GM10266 (cell line): Measurements from ENCODE around the gene PHLDB2.

Experiments used
- DNase-seq: peaks from one replicate; pipeline ENCODE4 v3.0.0; 2012; ENCODE audit errors: extremely low spot score
- CTCF ChIP-seq: IDR thresholded peaks from 2 replicates; pipeline ENCODE4 v1.5.1; 2012; ENCODE audit warnings: mild to moderate bottlenecking, low read depth; ENCODE audit not compliant: control insufficient read depth, insufficient read depth; ENCODE audit errors: missing control alignments

Gene PHLDB2

GRCh38 chr3:111911446-111911845 is 52.4 kb downstream of the PHLDB2 start:
- TF ChIP-seq CTCF = no peak
- DNase-seq = no peak

- DNase-seq = no peak
- no peak for TF ChIP-seq CTCF
Observed at GRCh38 chr3:111913163-111913763, 54.2 kb downstream of the PHLDB2 start.

GRCh38 chr3:111915905-111916304 is 56.8 kb downstream of the PHLDB2 start:
- no peak for DNase-seq
- TF ChIP-seq CTCF = no peak

GRCh38 chr3:111917300-111917699 is 58.2 kb downstream of the PHLDB2 start:
- TF ChIP-seq CTCF = no peak
- no peak for DNase-seq

DNA sequence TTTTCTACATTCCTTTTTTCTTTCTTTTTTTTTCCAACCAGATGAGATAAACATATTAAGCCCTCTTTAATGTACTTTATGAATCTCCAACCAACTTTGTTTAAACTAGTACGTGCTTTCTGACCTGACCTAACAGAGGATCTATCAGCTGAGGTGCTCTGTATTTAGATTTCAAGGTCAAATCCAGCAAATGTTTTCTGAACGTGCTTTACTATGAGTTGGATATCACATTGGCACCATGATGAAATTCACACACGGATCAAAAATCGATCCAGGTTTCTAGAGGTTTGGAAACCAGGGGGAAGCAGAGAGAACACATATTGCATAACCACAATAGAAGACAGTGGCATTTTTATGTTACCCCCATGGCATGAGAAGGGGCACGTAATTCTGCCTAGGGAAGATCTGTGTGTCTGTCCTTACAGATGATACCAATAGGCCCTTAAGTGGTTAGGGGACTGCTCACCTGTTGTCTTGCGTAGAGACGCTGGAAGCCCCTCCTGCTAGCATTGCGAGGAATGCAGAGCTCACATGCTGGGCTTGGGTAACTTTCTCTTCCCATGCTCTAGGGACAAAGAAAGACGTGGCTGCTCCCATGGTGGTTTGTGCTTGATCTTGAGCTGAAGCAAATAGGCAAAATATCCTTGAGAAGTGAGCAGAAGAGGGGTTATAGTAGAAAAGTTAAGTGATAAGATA is 60.5 kb downstream of the PHLDB2 start:
- TF ChIP-seq CTCF = no peak
- DNase-seq = no peak

DNA sequence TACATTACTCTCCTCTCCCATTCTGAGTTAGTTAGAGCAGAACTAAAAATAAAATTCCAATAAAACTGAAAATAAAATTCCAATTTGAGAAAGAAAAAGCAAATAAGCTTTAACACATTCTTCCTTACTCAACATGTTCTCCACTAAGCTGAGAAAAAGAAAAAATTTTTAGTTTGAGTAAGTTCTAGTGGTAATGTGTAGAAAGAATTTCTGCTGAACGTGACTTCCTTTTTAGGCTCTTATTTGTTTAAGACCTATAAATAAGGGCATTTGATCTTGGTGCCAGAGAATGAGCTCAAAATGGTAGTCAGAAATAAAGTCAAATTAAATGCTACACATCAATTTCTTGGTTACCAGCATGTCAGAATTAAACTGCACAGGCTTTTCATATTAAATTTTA is 62.1 kb downstream of the PHLDB2 start:
- no peak for TF ChIP-seq CTCF
- DNase-seq = no peak

DNA sequence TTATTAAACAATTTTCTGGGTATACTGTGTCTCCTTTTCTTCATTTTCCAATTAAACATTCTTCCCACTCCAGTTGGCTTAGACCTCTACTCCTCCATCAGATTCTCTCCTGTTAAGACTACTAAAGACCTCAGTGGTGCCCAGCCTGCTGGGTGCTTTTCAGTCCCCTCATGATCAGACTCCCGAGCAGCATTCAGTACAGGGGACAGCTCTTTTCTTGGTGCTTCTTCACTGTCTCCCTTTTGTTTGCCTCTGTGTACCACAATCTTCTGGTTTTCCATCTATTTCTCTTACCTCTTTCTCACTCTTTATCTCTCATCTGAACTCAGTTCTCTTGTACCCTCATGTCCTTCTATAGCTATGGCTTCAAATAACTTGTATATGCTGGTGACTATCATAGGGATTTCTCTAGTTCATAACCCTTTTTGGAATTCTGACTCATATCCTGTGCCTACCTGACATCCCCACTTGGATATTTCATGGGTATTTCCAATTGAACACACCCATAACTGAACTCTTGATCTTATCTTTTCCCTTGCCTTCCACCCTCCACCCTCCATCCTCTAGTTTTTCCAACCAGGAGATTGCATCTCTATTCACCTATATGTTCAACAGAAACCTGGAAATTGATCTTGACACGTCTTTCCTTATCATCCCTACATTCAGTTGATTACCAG is 64.2 kb downstream of the PHLDB2 start:
- no peak for DNase-seq

More for the DNA sequence above, 64.2 kb downstream of the PHLDB2 start:
- no peak for TF ChIP-seq CTCF
